Parathyroid adenoma (tissue), 2 donors: ENCODE results near the gene ODAD2.

Experiments used
- H2AFZ ChIP-seq: fragments of 300-600 bp; sonication (generic); one replicate; pipeline ENCODE4 v1.7.0; 2017; ENCODE audit warnings: antibody characterized with exemption, mild to moderate bottlenecking
- H3K27ac ChIP-seq: fragments of 300-600 bp; sonication (generic); one replicate; pipeline ENCODE4 v1.7.0; 2017
- H3K27me3 ChIP-seq: fragments of 300-600 bp; sonication (generic); one replicate; pipeline ENCODE4 v1.7.0; 2017; ENCODE audit warnings: low read length; ENCODE audit not compliant: control insufficient read depth, insufficient read depth
- H3K36me3 ChIP-seq: fragments of 300-600 bp; sonication (generic); one replicate; pipeline ENCODE4 v1.7.0; 2017; ENCODE audit warnings: low read length; ENCODE audit not compliant: control insufficient read depth, insufficient read depth
- H3K4me1 ChIP-seq: fragments of 300-600 bp; sonication (generic); one replicate; pipeline ENCODE4 v1.7.0; 2017; ENCODE audit warnings: control low read depth
- H3K4me2 ChIP-seq: fragments of 300-600 bp; sonication (generic); one replicate; pipeline ENCODE4 v1.7.0; 2017; ENCODE audit warnings: low read length
- H3K4me3 ChIP-seq: fragments of 300-600 bp; sonication (generic); one replicate; pipeline ENCODE4 v1.7.0; 2017; ENCODE audit warnings: low read depth, low read length
- H3K79me2 ChIP-seq: fragments of 300-600 bp; sonication (generic); one replicate; pipeline ENCODE4 v1.7.0; 2017; ENCODE audit warnings: control low read depth
- H3K9ac ChIP-seq: fragments of 300-600 bp; sonication (generic); one replicate; pipeline ENCODE4 v1.7.0; 2017; ENCODE audit warnings: mild to moderate bottlenecking
- H3K9me3 ChIP-seq: fragments of 300-600 bp; sonication (generic); one replicate; pipeline ENCODE4 v1.7.0; 2017; ENCODE audit warnings: low read length; ENCODE audit not compliant: control insufficient read depth
- TF ChIP-seq, protein P1 (sequence below): fragments of 300-600 bp; sonication (generic); IDR thresholded peaks from one replicate; pipeline ENCODE4 v1.7.0; 2017; ENCODE audit warnings: antibody characterized with exemption, mild to moderate bottlenecking
- donor health status: primary hyperparathyroidism.

Gene ODAD2

DNA sequence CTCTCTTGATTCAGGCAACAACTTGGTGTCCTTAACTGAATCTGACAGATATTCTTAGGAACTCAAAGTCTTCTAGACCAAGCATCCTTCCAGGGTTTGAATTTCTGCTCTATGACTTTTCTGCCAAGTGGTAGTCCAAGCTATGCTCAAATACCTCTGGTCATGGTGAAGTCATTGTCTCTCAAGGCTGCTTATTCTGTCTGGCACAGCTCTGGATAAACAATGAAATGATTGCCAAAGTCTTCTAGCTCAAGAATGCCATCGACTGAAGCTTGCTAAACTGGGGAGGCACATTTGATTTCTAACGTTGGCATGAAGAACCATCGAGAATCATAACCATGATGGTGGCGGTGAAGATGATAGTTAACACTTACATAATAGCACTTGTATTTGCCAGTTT is 137.1 kb downstream of the ODAD2 start:
- Histone ChIP-seq H3K27me3 (no peaks in the 10 kb centered on the region), H3K9ac (no peak overlapping the region), H3K9me3 (no peaks in the 10 kb centered on the region), H3K4me1 (no peaks in the 10 kb centered on the region), H3K4me3 (no peak overlapping the region), H3K27ac (no peak overlapping the region), H3K79me2 (no peaks in the 10 kb centered on the region), H3K36me3 (no peaks in the 10 kb centered on the region), H3K4me2 (no peak overlapping the region), H2AFZ (no peak overlapping the region)
- TF ChIP-seq, protein P1, sequence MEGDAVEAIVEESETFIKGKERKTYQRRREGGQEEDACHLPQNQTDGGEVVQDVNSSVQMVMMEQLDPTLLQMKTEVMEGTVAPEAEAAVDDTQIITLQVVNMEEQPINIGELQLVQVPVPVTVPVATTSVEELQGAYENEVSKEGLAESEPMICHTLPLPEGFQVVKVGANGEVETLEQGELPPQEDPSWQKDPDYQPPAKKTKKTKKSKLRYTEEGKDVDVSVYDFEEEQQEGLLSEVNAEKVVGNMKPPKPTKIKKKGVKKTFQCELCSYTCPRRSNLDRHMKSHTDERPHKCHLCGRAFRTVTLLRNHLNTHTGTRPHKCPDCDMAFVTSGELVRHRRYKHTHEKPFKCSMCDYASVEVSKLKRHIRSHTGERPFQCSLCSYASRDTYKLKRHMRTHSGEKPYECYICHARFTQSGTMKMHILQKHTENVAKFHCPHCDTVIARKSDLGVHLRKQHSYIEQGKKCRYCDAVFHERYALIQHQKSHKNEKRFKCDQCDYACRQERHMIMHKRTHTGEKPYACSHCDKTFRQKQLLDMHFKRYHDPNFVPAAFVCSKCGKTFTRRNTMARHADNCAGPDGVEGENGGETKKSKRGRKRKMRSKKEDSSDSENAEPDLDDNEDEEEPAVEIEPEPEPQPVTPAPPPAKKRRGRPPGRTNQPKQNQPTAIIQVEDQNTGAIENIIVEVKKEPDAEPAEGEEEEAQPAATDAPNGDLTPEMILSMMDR = no peak

DNA sequence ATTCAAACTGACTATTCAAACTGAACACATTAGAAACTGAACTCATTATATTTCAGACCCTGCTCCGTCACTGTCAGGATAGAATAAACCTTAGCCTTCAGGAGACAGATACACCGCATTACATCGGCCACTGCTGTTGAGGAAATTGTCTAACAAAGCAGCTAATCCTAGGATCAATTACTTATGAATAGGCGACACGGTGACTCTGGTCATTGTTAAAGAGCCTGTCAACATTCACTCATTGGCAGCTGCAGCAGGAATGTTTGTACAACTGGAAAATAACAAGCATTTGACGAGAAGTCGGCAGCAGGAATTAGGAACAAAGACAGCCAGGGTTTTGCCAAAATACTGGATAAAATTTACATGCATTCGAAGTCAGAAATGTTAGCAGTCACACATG is 141.3 kb downstream of the ODAD2 start:
- H3K4me1 ChIP-seq = no peaks in the 10 kb centered on the region
- no peak overlapping the region for H3K9ac ChIP-seq
- no peaks in the 10 kb centered on the region for H3K27me3 ChIP-seq
- H3K4me3 ChIP-seq = no peak overlapping the region
- no peaks in the 10 kb centered on the region for H3K36me3 ChIP-seq
- no peak overlapping the region for H2AFZ ChIP-seq
- H3K79me2 ChIP-seq = no peaks in the 10 kb centered on the region
- no peak overlapping the region for H3K4me2 ChIP-seq
- no peaks in the 10 kb centered on the region for H3K9me3 ChIP-seq
- no peak overlapping the region for H3K27ac ChIP-seq
- TF ChIP-seq, protein P1 = no peak

DNA sequence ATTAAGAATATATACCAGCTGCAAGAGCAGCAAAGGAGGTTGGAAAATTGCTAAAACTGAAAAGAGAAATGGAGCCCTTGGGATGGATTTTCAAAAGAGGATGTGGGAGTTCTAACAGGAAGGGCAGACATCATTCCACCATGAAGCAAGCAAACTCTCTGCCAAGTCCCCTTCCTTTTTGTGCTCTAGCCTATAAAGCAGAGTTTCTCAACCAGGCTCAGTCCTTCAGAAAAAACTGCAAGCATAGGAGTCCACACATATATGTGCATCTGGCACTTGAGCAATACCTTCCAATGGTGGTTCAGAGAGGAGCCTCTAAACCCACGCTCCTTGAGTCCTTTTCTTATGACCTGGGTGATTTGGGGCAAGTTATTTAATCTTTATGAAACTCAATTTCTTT is 154.7 kb downstream of the ODAD2 start:
- H2AFZ ChIP-seq = no peak overlapping the region
- H3K9ac ChIP-seq = no peak overlapping the region
- no peaks in the 10 kb centered on the region for H3K9me3 ChIP-seq
- no peaks in the 10 kb centered on the region for H3K27me3 ChIP-seq
- TF ChIP-seq, protein P1 = no peak
- no peaks in the 10 kb centered on the region for H3K4me1 ChIP-seq
- no peaks in the 10 kb centered on the region for H3K79me2 ChIP-seq
- H3K4me3 ChIP-seq = no peak overlapping the region
- no peak overlapping the region for H3K4me2 ChIP-seq
- no peak overlapping the region for H3K27ac ChIP-seq
- no peaks in the 10 kb centered on the region for H3K36me3 ChIP-seq

DNA sequence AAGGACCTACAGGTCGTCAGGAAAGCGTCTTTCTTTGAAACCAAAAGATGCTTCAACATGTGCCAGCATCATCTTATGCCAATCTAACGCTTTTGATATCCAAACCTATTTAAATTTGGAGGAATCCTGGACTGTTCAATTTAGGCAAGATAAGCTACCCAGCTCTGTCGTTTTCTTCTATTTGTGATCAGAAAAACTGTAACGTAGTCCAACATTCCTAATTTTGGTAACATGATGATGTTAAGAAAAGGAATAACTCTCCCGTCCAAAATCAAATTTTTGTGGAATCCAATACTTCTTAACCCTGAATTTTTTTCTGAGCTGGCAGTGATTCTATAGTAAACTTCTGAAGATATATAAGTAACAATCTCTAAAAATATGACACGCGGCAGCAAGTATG is 160.0 kb downstream of the ODAD2 start:
- Histone ChIP-seq H3K9me3 (no peaks in the 10 kb centered on the region), H3K9ac (no peak overlapping the region), H3K4me2 (no peak overlapping the region), H3K4me1 (no peaks in the 10 kb centered on the region), H3K36me3 (no peaks in the 10 kb centered on the region), H3K4me3 (no peak overlapping the region), H2AFZ (no peak overlapping the region), H3K27ac (no peak overlapping the region), H3K27me3 (no peaks in the 10 kb centered on the region), H3K79me2 (no peaks in the 10 kb centered on the region)
- TF ChIP-seq, protein P1 = no peak

DNA sequence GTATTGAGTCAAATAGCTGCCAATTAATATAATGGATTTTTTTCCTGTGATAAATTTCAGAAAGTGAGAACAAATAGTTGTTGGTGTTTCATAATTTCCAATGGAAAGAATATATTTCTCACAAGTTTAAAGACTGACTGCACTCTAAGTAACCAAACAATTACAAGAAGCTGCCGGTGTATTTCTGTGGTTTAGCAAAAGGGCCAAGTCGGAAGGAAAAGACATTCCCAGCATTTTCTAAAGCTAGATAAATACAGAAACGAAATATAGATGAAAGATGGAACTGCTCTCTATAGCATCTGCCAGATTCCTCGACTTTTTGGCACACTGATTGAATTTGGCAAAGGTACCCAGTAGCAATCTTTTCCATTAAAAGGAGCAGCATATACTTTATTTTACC is 160.5 kb downstream of the ODAD2 start:
- no peak overlapping the region for H3K4me2 ChIP-seq
- no peak overlapping the region for H2AFZ ChIP-seq
- H3K79me2 ChIP-seq = no peaks in the 10 kb centered on the region
- H3K4me1 ChIP-seq = no peaks in the 10 kb centered on the region
- H3K4me3 ChIP-seq = no peak overlapping the region
- H3K9ac ChIP-seq = no peak overlapping the region
- H3K36me3 ChIP-seq = no peaks in the 10 kb centered on the region
- no peaks in the 10 kb centered on the region for H3K9me3 ChIP-seq
- no peaks in the 10 kb centered on the region for H3K27me3 ChIP-seq
- H3K27ac ChIP-seq = no peak overlapping the region
- TF ChIP-seq, protein P1 = no peak
